Stimulated activated naive B cell treated with anti-CD40 and anti-IgM and Interleukin-4, amounts not matched to agents 10 μg/mL and 1 μg/mL and 100 μg/mL, for 72 hours (primary cell): Measurements from ENCODE around the gene TSNAXIP1.

ENCODE experiments used
- ATAC-seq, 2 donors: fragments of 150-1000 bp; cut with Tn5 transposase; replicated peaks; 2 replicates each; pipeline ENCODE4 v1.10.0; 2021; ENCODE audit warnings: moderate library complexity in 1 of 2
- DNase-seq: peaks from one replicate; pipeline ENCODE4 v3.0.0; 2021
- H3K27ac Mint-ChIP-seq: one replicate; pipeline ENCODE4 v1.8.0; 2022; ENCODE audit warnings: mild to moderate bottlenecking, mixed read lengths
- H3K27me3 Mint-ChIP-seq, 2 donors: one replicate each; pipeline ENCODE4 v1.8.0; 2022; ENCODE audit warnings: mixed read lengths in 2 of 2
- H3K36me3 Mint-ChIP-seq, 2 donors: one replicate each; pipeline ENCODE4 v1.8.0; 2022; ENCODE audit warnings: mixed read lengths in 2 of 2, mild to moderate bottlenecking in 1 of 2
- H3K4me1 Mint-ChIP-seq, 2 donors: one replicate each; pipeline ENCODE4 v1.8.0; 2022; ENCODE audit warnings: mixed read lengths in 2 of 2, mild to moderate bottlenecking in 1 of 2
- H3K4me3 Mint-ChIP-seq, 2 donors: one replicate each; pipeline ENCODE4 v1.8.0; 2022; ENCODE audit warnings: mild to moderate bottlenecking in 2 of 2, mixed read lengths in 2 of 2, moderate library complexity in 1 of 2
- H3K9me3 Mint-ChIP-seq, 2 donors: one replicate each; pipeline ENCODE4 v1.8.0; 2022; ENCODE audit warnings: mixed read lengths in 2 of 2, mild to moderate bottlenecking in 1 of 2

The TSNAXIP1 gene

GRCh38 chr16:67801883-67802282, 4.8 kb upstream of the TSNAXIP1 start:
- ATAC-seq = peak; percentile 26 to 32

GRCh38 chr16:67803894-67804293, 2.8 kb upstream of the TSNAXIP1 start:
- Mint-ChIP-seq H3K9me3 (peaks cover 0 to 1% of the 10 kb centered on the region in 2 donors), H3K27me3 (no peaks in the 10 kb centered on the region), H3K4me1 (peaks cover 44 to 65% of the 10 kb centered on the region in 2 donors), H3K4me3 (peak overlapping the region; percentile 69 to 95), H3K36me3 (peaks cover 28 to 42% of the 10 kb centered on the region in 2 donors), H3K27ac (peak overlapping the region; percentile 96)
- ATAC-seq (peak; percentile 49 to 52), DNase-seq (peak; percentile 62)

More at GRCh38 chr16:67801883-67802282, 4.8 kb upstream of the TSNAXIP1 start:
- H3K36me3 Mint-ChIP-seq = peaks cover 38 to 57% of the 10 kb centered on the region in 2 donors
- H3K27ac Mint-ChIP-seq = peak overlapping the region; percentile 90
- H3K9me3 Mint-ChIP-seq = peaks cover 0 to 1% of the 10 kb centered on the region in 2 donors
- H3K4me1 Mint-ChIP-seq = peaks cover 53 to 80% of the 10 kb centered on the region in 2 donors
- no peaks in the 10 kb centered on the region for H3K27me3 Mint-ChIP-seq
- peak overlapping the region; percentile 47 to 48 for H3K4me3 Mint-ChIP-seq
- DNase-seq = peak; percentile 62

GRCh38 chr16:67804853-67805542, 1.7 kb upstream of the TSNAXIP1 start:
- H3K27ac Mint-ChIP-seq = peak overlapping the region; percentile 96
- H3K4me3 Mint-ChIP-seq = peak overlapping the region; percentile 95 to 97
- DNase-seq = no peak
- no peaks in the 10 kb centered on the region for H3K27me3 Mint-ChIP-seq
- peaks cover 39 to 55% of the 10 kb centered on the region in 2 donors for H3K4me1 Mint-ChIP-seq
- H3K9me3 Mint-ChIP-seq = peaks cover 0 to 1% of the 10 kb centered on the region in 2 donors
- no peak for ATAC-seq
- peaks cover 22 to 35% of the 10 kb centered on the region in 2 donors for H3K36me3 Mint-ChIP-seq

GRCh38 chr16:67805718-67806427, 816 bp upstream of the TSNAXIP1 start:
- H3K36me3 Mint-ChIP-seq = peaks cover 14 to 27% of the 10 kb centered on the region in 2 donors
- no peaks in the 10 kb centered on the region for H3K27me3 Mint-ChIP-seq
- peak overlapping the region; percentile 96 for H3K27ac Mint-ChIP-seq
- ATAC-seq (peak in 1 of 2 donors; percentile 0), DNase-seq (no peak)
- peak overlapping the region; percentile 95 to 97 for H3K4me3 Mint-ChIP-seq
- H3K4me1 Mint-ChIP-seq = peaks cover 31 to 47% of the 10 kb centered on the region in 2 donors
- peaks cover 0 to 1% of the 10 kb centered on the region in 2 donors for H3K9me3 Mint-ChIP-seq

- Mint-ChIP-seq H3K27me3 (no peaks in the 10 kb centered on the region), H3K4me3 (peak overlapping the region; percentile 95 to 97), H3K4me1 (peaks cover 22 to 33% of the 10 kb centered on the region in 2 donors), H3K9me3 (peaks cover 0 to 1% of the 10 kb centered on the region in 2 donors), H3K36me3 (peaks cover 11 to 17% of the 10 kb centered on the region in 2 donors), H3K27ac (peak overlapping the region; percentile 96)
- no peak for ATAC-seq
- DNase-seq = no peak
Observed at GRCh38 chr16:67807148-67807682, 526 bp downstream of the TSNAXIP1 start.

- no peaks in the 10 kb centered on the region for H3K36me3 Mint-ChIP-seq
- H3K27ac Mint-ChIP-seq = no peak overlapping the region
- H3K27me3 Mint-ChIP-seq = no peaks in the 10 kb centered on the region
- H3K9me3 Mint-ChIP-seq = no peaks in the 10 kb centered on the region
- ATAC-seq (no peak), DNase-seq (no peak)
- H3K4me3 Mint-ChIP-seq = no peak overlapping the region
- peaks cover 8 to 9% of the 10 kb centered on the region in 2 donors for H3K4me1 Mint-ChIP-seq
Observed at GRCh38 chr16:67811899-67812298, 5.2 kb downstream of the TSNAXIP1 start.

GRCh38 chr16:67814567-67814966, 7.9 kb downstream of the TSNAXIP1 start:
- peaks cover 5 to 9% of the 10 kb centered on the region in 2 donors for H3K4me1 Mint-ChIP-seq
- H3K4me3 Mint-ChIP-seq = no peak overlapping the region
- no peak overlapping the region for H3K27ac Mint-ChIP-seq
- no peak for ATAC-seq
- no peaks in the 10 kb centered on the region for H3K27me3 Mint-ChIP-seq
- H3K9me3 Mint-ChIP-seq = no peaks in the 10 kb centered on the region
- no peaks in the 10 kb centered on the region for H3K36me3 Mint-ChIP-seq
- DNase-seq = no peak

GRCh38 chr16:67820608-67821259, 14.0 kb downstream of the TSNAXIP1 start:
- H3K9me3 Mint-ChIP-seq = no peaks in the 10 kb centered on the region
- no peaks in the 10 kb centered on the region for H3K27me3 Mint-ChIP-seq
- peaks cover 5 to 9% of the 10 kb centered on the region in 2 donors for H3K4me1 Mint-ChIP-seq
- peaks cover 3 to 4% of the 10 kb centered on the region in 2 donors for H3K36me3 Mint-ChIP-seq
- DNase-seq (no peak), ATAC-seq (no peak)
- H3K27ac Mint-ChIP-seq = no peak overlapping the region
- no peak overlapping the region for H3K4me3 Mint-ChIP-seq

GRCh38 chr16:67822511-67822910, 15.8 kb downstream of the TSNAXIP1 start:
- no peaks in the 10 kb centered on the region for H3K4me1 Mint-ChIP-seq
- H3K27me3 Mint-ChIP-seq = no peaks in the 10 kb centered on the region
- no peak overlapping the region for H3K27ac Mint-ChIP-seq
- H3K9me3 Mint-ChIP-seq = no peaks in the 10 kb centered on the region
- H3K36me3 Mint-ChIP-seq = peaks cover 8 to 16% of the 10 kb centered on the region in 2 donors
- H3K4me3 Mint-ChIP-seq = no peak overlapping the region
- DNase-seq (no peak), ATAC-seq (no peak)

GRCh38 chr16:67825119-67825518, 18.4 kb downstream of the TSNAXIP1 start:
- DNase-seq (no peak), ATAC-seq (no peak)
- Mint-ChIP-seq H3K9me3 (no peaks in the 10 kb centered on the region), H3K36me3 (peaks cover 11 to 26% of the 10 kb centered on the region in 2 donors), H3K4me3 (no peak overlapping the region), H3K4me1 (peaks cover 0 to 2% of the 10 kb centered on the region in 2 donors), H3K27me3 (no peaks in the 10 kb centered on the region), H3K27ac (no peak overlapping the region)

- ATAC-seq (no peak), DNase-seq (no peak)
- H3K9me3 Mint-ChIP-seq = no peaks in the 10 kb centered on the region
- no peak overlapping the region for H3K27ac Mint-ChIP-seq
- H3K36me3 Mint-ChIP-seq = peaks cover 14 to 30% of the 10 kb centered on the region in 2 donors
- H3K4me3 Mint-ChIP-seq = no peak overlapping the region
- no peaks in the 10 kb centered on the region for H3K27me3 Mint-ChIP-seq
- H3K4me1 Mint-ChIP-seq = peaks cover 0 to 2% of the 10 kb centered on the region in 2 donors
Observed at GRCh38 chr16:67825906-67826305, 19.2 kb downstream of the TSNAXIP1 start.

GRCh38 chr16:67828651-67829050, 22.0 kb downstream of the TSNAXIP1 start:
- DNase-seq (no peak), ATAC-seq (no peak)
- Mint-ChIP-seq H3K4me1 (peaks cover 11 to 14% of the 10 kb centered on the region in 2 donors), H3K9me3 (no peaks in the 10 kb centered on the region), H3K4me3 (no peak overlapping the region), H3K27me3 (no peaks in the 10 kb centered on the region), H3K27ac (no peak overlapping the region), H3K36me3 (peaks cover 23 to 37% of the 10 kb centered on the region in 2 donors)

GRCh38 chr16:67833030-67833414, 26.3 kb downstream of the TSNAXIP1 start:
- ATAC-seq = no peak
- Mint-ChIP-seq H3K27ac (peak overlapping the region; percentile 98), H3K36me3 (peaks cover 15 to 21% of the 10 kb centered on the region in 2 donors), H3K4me1 (peaks cover 12 to 16% of the 10 kb centered on the region in 2 donors), H3K4me3 (peak overlapping the region; percentile 91 to 98), H3K27me3 (no peaks in the 10 kb centered on the region), H3K9me3 (no peaks in the 10 kb centered on the region)
- no peak for DNase-seq
